Measurements from ENCODE around the gene SULT1C4.

- no peak for TF ChIP-seq POLR2AphosphoS5 (IDR thresholded peaks at IDR 0.05; ENCODE audit: borderline replicate concordance, low read depth, low read length)
- TF ChIP-seq EZH2 (IDR thresholded peaks at IDR 0.05), result no peak
- no peak for TF ChIP-seq FOXP2 (optimal IDR thresholded peaks at IDR 0.05; ENCODE audit: control extremely low read depth, extremely low read length, insufficient read depth)
These were observed 14.3 kb downstream of the SULT1C4 start for GRCh38 chr2:108392029-108392428.

All from SK-N-MC (cell line).